Measurements from ENCODE around the gene MDM2. TPM values are rescaled to one million over a fixed set of nuclear protein-coding genes. Genes with fewer than 3 reads are reported as not detected.

Gene MDM2
- total and polyA plus RNA-seq, 2 experiments from 2014 or later, result 80.4 to 111 TPM

DNA sequence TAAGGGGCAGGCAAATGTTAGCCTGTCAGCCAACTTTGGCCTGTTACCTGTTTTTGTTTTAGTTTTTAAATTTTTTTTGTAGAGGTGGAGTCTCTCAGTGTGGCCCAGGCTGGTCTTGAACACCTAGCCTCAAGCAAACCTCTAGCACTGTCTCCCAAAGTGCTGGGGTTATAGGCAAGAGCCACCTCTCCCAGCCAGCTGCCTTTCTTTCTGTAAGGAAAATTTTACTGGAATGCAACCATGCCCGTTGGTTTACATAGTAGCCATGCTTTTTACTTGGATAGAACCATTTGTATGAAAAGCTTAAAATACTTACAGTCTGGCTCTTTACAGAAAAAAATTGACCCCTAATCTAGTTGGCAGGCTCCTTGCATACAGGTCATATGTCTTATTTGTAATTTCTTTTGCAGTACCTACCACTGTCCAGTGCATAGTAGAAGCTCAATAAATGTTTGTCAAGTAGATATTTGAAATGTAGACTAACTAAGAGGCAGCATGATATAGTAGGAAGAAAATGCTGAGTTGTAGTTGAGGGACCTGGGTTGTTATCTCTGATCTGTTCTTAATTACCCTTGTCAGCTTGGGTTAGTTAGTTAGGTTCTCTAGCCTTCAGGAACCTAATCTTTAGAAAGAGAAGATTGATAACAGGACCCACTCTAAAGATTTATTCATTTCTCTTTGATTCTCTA lies 4.7 kb downstream of the MDM2 start:
- Histone ChIP-seq H3K27ac (no peak overlapping the region), H3F3A (ENCODE audit: insufficient read depth) (peaks cover 64% of the 10 kb centered on the region), H2AFZ (no peak overlapping the region), H3K4me2 (ENCODE audit: unreplicated experiment) (peak overlapping the region; percentile 69), H3K4me3 (peak overlapping the region; percentile 54), H3K27me3 (replicated peaks; ENCODE audit: insufficient read depth) (no peaks in the 10 kb centered on the region), H3K9me3 (ENCODE audit: low read depth) (no peaks in the 10 kb centered on the region), H3K9ac (no peak overlapping the region), H3K4me1 (ENCODE audit: insufficient read depth) (peaks cover 38% of the 10 kb centered on the region), H4K20me1 (ENCODE audit: insufficient read depth) (peaks cover 19% of the 10 kb centered on the region; the same call in 1 of the 2 replicates), H3K79me2 (ENCODE audit: insufficient read depth) (peaks cover 92% of the 10 kb centered on the region), H3K36me3 (ENCODE audit: low read depth) (peaks cover 79% of the 10 kb centered on the region), H3K9me2 (ENCODE audit: insufficient read depth) (no peaks in the 10 kb centered on the region)
- DNase-seq, result no peak
- 100% methylated on average over 1 of the region's 1 CpG for WGBS, 2 experiments (ENCODE audit: low coverage in 1 of 2, low lambda C conversion rate in 2 of 2, missing lambda C conversion rate in 2 of 2)
- TF ChIP-seq EZH2phosphoT487 (IDR thresholded peaks at IDR 0.05; ENCODE audit: insufficient read depth, low read depth) (no peak), EZH2 (IDR thresholded peaks at IDR 0.05; ENCODE audit: insufficient read depth, poor library complexity, severe bottlenecking) (no peak)
- in situ Hi-C loops (cut with MboI), result no loop called here

GRCh38 chr12:68813242-68813593 lies 5.2 kb downstream of the MDM2 start:
- H3K27ac ChIP-seq, result no peak overlapping the region
- H3K4me1 ChIP-seq (ENCODE audit: insufficient read depth), result peaks cover 38% of the 10 kb centered on the region
- H3K9ac ChIP-seq, result no peak overlapping the region
- WGBS, 2 experiments (ENCODE audit: low coverage in 1 of 2, low lambda C conversion rate in 2 of 2, missing lambda C conversion rate in 2 of 2), result 85 to 92% methylated on average over 2 of the region's 2 CpGs
- H4K20me1 ChIP-seq (ENCODE audit: insufficient read depth), result peaks cover 19% of the 10 kb centered on the region; the same call in 1 of the 2 replicates
- no peaks in the 10 kb centered on the region for H3K9me2 ChIP-seq (ENCODE audit: insufficient read depth)
- H3F3A ChIP-seq (ENCODE audit: insufficient read depth), result peaks cover 68% of the 10 kb centered on the region
- H3K79me2 ChIP-seq (ENCODE audit: insufficient read depth), result peaks cover 96% of the 10 kb centered on the region
- TF ChIP-seq EZH2phosphoT487 (IDR thresholded peaks at IDR 0.05; ENCODE audit: insufficient read depth, low read depth) (no peak), EZH2 (IDR thresholded peaks at IDR 0.05; ENCODE audit: insufficient read depth, poor library complexity, severe bottlenecking) (no peak)
- no peaks in the 10 kb centered on the region for H3K9me3 ChIP-seq (ENCODE audit: low read depth)
- in situ Hi-C loops (cut with MboI), result no loop called here
- peak overlapping the region; percentile 54 for H3K4me3 ChIP-seq
- peak overlapping the region; percentile 69 for H3K4me2 ChIP-seq (ENCODE audit: unreplicated experiment)
- no peaks in the 10 kb centered on the region for H3K27me3 ChIP-seq (replicated peaks; ENCODE audit: insufficient read depth)
- H2AFZ ChIP-seq, result no peak overlapping the region
- peaks cover 84% of the 10 kb centered on the region for H3K36me3 ChIP-seq (ENCODE audit: low read depth)
- no peak for DNase-seq

DNA sequence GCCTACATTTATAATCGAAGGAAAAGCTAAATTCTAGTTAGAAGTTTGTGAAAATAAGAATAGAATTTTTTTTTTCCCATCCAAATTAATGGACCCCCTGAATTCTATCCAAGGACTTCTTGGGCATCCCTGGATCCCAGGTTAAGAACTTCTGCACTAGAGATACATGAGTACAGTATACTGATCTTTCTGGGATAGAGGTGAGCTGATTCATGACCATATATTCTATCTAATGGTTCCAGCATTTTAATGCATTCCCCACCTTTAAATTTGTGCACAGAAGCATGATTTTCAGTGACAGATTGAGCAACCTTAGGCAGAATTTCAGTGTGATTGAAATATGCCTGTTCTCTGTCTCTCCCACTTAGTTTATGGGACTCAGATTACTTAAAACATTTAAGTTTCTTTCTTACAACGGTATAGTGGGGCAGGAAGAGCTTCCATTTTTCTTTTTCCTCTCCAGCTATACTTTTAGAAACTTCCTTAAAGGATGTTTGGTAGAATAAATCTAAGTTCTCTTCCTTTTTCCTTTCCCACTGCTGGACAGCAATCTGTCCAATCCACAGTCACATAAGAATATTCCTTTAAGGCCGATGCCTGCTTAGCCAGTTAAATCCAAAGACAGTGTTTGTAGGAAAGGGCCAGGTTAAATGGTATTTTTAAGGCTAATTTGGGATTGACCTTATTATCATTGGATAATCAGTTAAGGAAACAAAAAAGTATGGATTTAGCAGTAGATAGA lies 6.7 kb downstream of the MDM2 start:
- H2AFZ ChIP-seq, result no peak overlapping the region
- H3K79me2 ChIP-seq (ENCODE audit: insufficient read depth), result peaks cover 99% of the 10 kb centered on the region
- TF ChIP-seq EZH2 (IDR thresholded peaks at IDR 0.05; ENCODE audit: insufficient read depth, poor library complexity, severe bottlenecking) (no peak), EZH2phosphoT487 (IDR thresholded peaks at IDR 0.05; ENCODE audit: insufficient read depth, low read depth) (no peak)
- H3K4me1 ChIP-seq (ENCODE audit: insufficient read depth), result peaks cover 38% of the 10 kb centered on the region
- H3K27me3 ChIP-seq (replicated peaks; ENCODE audit: insufficient read depth), result no peaks in the 10 kb centered on the region
- in situ Hi-C loops (cut with MboI), result no loop called here
- no peak for DNase-seq
- H3K9me2 ChIP-seq (ENCODE audit: insufficient read depth), result no peaks in the 10 kb centered on the region
- WGBS, 2 experiments (ENCODE audit: low coverage in 1 of 2, low lambda C conversion rate in 2 of 2, missing lambda C conversion rate in 2 of 2), result 69 to 72% methylated on average over 3 of the region's 3 CpGs
- no peak overlapping the region for H3K4me3 ChIP-seq
- peaks cover 89% of the 10 kb centered on the region for H3K36me3 ChIP-seq (ENCODE audit: low read depth)
- peaks cover 69% of the 10 kb centered on the region for H3F3A ChIP-seq (ENCODE audit: insufficient read depth)
- H3K9ac ChIP-seq, result 0 out of 2 replicates have a peak overlapping the region, but pooled peaks have one; percentile 20
- no peaks in the 10 kb centered on the region for H3K9me3 ChIP-seq (ENCODE audit: low read depth)
- H3K4me2 ChIP-seq (ENCODE audit: unreplicated experiment), result no peak overlapping the region
- no peak overlapping the region for H3K27ac ChIP-seq
- peaks cover 22% of the 10 kb centered on the region; the same call in 1 of the 2 replicates for H4K20me1 ChIP-seq (ENCODE audit: insufficient read depth)

DNA sequence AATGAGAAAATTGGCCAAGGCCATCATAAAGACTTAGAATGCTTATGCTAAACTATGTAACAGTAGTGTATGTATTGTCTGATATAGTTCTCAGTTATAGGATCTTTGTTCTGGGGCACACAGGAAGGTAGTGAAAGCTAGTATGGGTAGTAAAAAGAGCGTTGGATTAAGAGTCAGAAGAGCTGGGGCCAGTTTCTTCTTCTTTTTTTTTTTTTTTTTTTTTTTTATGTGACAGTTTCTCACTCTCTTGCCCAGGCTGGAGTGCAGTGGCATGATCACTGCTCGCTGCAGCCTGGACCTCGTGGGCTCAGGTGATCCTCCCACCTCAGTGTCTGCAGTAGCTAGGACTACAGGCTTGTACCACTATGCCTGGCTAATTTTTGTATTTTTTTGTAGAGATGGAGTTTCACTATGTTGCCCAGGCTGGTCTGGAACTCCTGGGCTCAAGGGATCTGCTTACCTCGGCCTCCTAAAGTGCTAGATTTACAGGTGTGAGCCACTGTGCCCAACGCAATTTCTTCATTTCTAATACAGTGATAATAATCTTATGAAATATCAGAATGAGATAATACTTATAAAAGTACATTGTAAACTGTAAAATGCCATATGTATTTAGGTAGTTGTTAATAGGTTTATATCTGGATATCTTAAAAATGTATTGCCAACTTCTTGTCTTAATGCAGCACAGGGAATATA lies 7.4 kb downstream of the MDM2 start:
- H3K4me2 ChIP-seq (ENCODE audit: unreplicated experiment), result no peak overlapping the region
- H3K9me3 ChIP-seq (ENCODE audit: low read depth), result no peaks in the 10 kb centered on the region
- H3K27me3 ChIP-seq (replicated peaks; ENCODE audit: insufficient read depth), result no peaks in the 10 kb centered on the region
- H3K4me1 ChIP-seq (ENCODE audit: insufficient read depth), result peaks cover 38% of the 10 kb centered on the region
- H3K27ac ChIP-seq, result no peak overlapping the region
- H3K4me3 ChIP-seq, result no peak overlapping the region
- H3K79me2 ChIP-seq (ENCODE audit: insufficient read depth), result peaks cover 99% of the 10 kb centered on the region
- 77 to 81% methylated on average over 5 of the region's 5 CpGs for WGBS, 2 experiments (ENCODE audit: low coverage in 1 of 2, low lambda C conversion rate in 2 of 2, missing lambda C conversion rate in 2 of 2)
- no peak for DNase-seq
- H3K9ac ChIP-seq, result no peak overlapping the region
- TF ChIP-seq EZH2 (IDR thresholded peaks at IDR 0.05; ENCODE audit: insufficient read depth, poor library complexity, severe bottlenecking) (no peak), EZH2phosphoT487 (IDR thresholded peaks at IDR 0.05; ENCODE audit: insufficient read depth, low read depth) (no peak)
- H4K20me1 ChIP-seq (ENCODE audit: insufficient read depth), result peaks cover 27% of the 10 kb centered on the region; the same call in 1 of the 2 replicates
- H3K36me3 ChIP-seq (ENCODE audit: low read depth), result peaks cover 90% of the 10 kb centered on the region
- no peaks in the 10 kb centered on the region for H3K9me2 ChIP-seq (ENCODE audit: insufficient read depth)
- H2AFZ ChIP-seq, result no peak overlapping the region
- H3F3A ChIP-seq (ENCODE audit: insufficient read depth), result peaks cover 70% of the 10 kb centered on the region
- in situ Hi-C loops (cut with MboI), result no loop called here
